ENCODE measurements around the gene MRPL55.

DNA sequence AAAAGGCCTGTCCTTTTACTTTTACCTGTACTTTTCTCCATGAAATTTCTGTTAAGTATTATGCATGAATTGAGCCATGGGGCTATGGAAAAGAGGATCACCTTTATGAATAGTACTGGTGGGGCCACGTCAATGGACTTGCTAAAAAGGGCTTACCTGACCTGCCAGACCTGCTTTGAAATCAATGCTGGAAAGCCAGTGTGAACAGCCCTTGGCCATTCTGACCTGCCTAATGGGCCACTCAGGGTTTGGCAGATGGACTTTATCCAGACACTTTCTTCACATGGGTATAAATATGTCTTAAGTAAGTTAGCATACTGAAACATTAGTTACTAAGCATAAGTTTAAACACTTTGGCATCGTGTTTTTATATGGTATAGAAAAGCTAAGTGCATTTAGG, 22.7 kb upstream of the MRPL55 start:
- TF ChIP-seq, protein P1, sequence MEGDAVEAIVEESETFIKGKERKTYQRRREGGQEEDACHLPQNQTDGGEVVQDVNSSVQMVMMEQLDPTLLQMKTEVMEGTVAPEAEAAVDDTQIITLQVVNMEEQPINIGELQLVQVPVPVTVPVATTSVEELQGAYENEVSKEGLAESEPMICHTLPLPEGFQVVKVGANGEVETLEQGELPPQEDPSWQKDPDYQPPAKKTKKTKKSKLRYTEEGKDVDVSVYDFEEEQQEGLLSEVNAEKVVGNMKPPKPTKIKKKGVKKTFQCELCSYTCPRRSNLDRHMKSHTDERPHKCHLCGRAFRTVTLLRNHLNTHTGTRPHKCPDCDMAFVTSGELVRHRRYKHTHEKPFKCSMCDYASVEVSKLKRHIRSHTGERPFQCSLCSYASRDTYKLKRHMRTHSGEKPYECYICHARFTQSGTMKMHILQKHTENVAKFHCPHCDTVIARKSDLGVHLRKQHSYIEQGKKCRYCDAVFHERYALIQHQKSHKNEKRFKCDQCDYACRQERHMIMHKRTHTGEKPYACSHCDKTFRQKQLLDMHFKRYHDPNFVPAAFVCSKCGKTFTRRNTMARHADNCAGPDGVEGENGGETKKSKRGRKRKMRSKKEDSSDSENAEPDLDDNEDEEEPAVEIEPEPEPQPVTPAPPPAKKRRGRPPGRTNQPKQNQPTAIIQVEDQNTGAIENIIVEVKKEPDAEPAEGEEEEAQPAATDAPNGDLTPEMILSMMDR (conservative IDR thresholded peaks at IDR 0.05; ENCODE audit: low read length), result no peak
- no peak for TF ChIP-seq EZH2phosphoT487 (IDR thresholded peaks at IDR 0.05; ENCODE audit: borderline replicate concordance)
